SK-N-MC (cell line): ENCODE data around the gene GOLGA6L25.
"Not testable (repeated sequence)": the region's sequence is repeated elsewhere in the genome, so short reads cannot be mapped to it uniquely, and the experiment has no call there.

Experiments used
- EZH2 ChIP-seq: fragments of 200-600 bp; sonication (generic); IDR thresholded peaks from one replicate; pipeline ENCODE4 v1.6.1; 2017; ENCODE audit warnings: antibody characterized with exemption
- FOXP2 ChIP-seq: optimal IDR thresholded peaks from 2 replicates; pipeline ENCODE3; 2011; ENCODE audit warnings: mild to moderate bottlenecking, moderate library complexity; ENCODE audit not compliant: insufficient read depth; ENCODE audit errors: extremely low read length, control extremely low read depth
- POLR2AphosphoS5 ChIP-seq: IDR thresholded peaks from 2 replicates; pipeline ENCODE4 v1.6.1; 2012; ENCODE audit warnings: mild to moderate bottlenecking, low read depth, low read length, borderline replicate concordance

DNA sequence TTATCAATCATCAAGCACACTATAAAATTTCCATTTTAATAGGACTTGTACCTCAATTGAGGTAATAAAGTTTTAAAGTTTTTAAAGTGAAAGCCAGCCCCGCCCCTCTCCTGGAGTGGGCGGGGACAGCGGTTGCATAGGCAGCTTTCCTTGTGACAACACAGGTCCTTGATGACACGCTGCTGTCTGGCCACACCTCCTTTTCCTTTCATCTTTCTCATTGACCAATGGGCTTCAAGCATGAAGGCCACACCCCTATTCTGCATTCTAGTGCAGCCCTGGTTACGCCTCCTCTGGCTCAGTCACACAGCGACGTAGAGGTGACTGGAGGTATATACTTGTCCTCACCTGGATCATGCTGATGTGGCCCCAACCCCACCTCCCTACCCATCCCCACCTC, at the start of gene GOLGA6L25:
- TF ChIP-seq POLR2AphosphoS5, EZH2, FOXP2: not testable (repeated sequence)
